Fibroblast of lung (primary cell): ENCODE data around the gene ACTG1. TPM values are rescaled to one million over a fixed set of nuclear protein-coding genes. Genes with fewer than 3 reads are reported as not detected.

Experiments
- DNase-seq, 2 donors: peaks; one replicate each; pipeline versions ENCODE4 v3.0.0 to v3.0.0-alpha.2; 2010; ENCODE audit warnings: low read depth in 2 of 2
- H2AFZ ChIP-seq: 2 replicates; pipeline ENCODE4 v1.5.1; 2012; ENCODE audit warnings: low read length, control low read depth, inconsistent platforms
- H3K27ac ChIP-seq: 2 replicates; pipeline ENCODE4 v1.5.1; 2011; ENCODE audit warnings: low read length, control low read depth; ENCODE audit not compliant: insufficient read depth
- H3K27me3 ChIP-seq: 2 replicates; pipeline ENCODE4 v1.5.1; 2011; ENCODE audit warnings: mild to moderate bottlenecking, low read length; ENCODE audit not compliant: control insufficient read depth, insufficient read depth
- H3K36me3 ChIP-seq: 2 replicates; pipeline ENCODE4 v1.5.1; 2011; ENCODE audit warnings: low read length; ENCODE audit not compliant: control insufficient read depth, insufficient read depth
- H3K4me1 ChIP-seq: 2 replicates; pipeline ENCODE4 v1.5.1; 2011; ENCODE audit warnings: low read length; ENCODE audit not compliant: control insufficient read depth, insufficient read depth; ENCODE audit errors: extremely low read depth
- H3K4me2 ChIP-seq: 2 replicates; pipeline ENCODE4 v1.5.1; 2011; ENCODE audit warnings: low read length, control low read depth; ENCODE audit not compliant: insufficient read depth; ENCODE audit errors: extremely low read depth
- H3K4me3 ChIP-seq, 4 experiments: fragments of 200-600 bp in 1 of 4; sonication (generic) in 1 of 4; replicated peaks in 1 of 4; 2 replicates each; pipeline ENCODE4 v1.5.1; 2011 to 2016; ENCODE audit warnings: low read length in 4 of 4, low read depth in 3 of 4, mild to moderate bottlenecking in 3 of 4, control low read depth in 2 of 4, inconsistent platforms in 1 of 4, mixed read lengths in 1 of 4; ENCODE audit not compliant: insufficient read depth in 1 of 4; ENCODE audit errors: control extremely low read depth in 1 of 4
- H3K79me2 ChIP-seq: 2 replicates; pipeline ENCODE4 v1.5.1; 2012; ENCODE audit warnings: mild to moderate bottlenecking, low read length, inconsistent platforms; ENCODE audit not compliant: control insufficient read depth, insufficient read depth
- H3K9ac ChIP-seq: 2 replicates; pipeline ENCODE4 v1.5.1; 2011; ENCODE audit warnings: mild to moderate bottlenecking, low read length, control low read depth; ENCODE audit not compliant: insufficient read depth
- H3K9me3 ChIP-seq: 2 replicates; pipeline ENCODE4 v1.5.1; 2012; ENCODE audit warnings: low read depth, low read length; ENCODE audit not compliant: control insufficient read depth, insufficient read depth
- H4K20me1 ChIP-seq: 2 replicates; pipeline ENCODE4 v1.5.1; 2011; ENCODE audit warnings: low read length; ENCODE audit not compliant: control insufficient read depth, insufficient read depth; ENCODE audit errors: extremely low read depth
- EZH2 ChIP-seq: IDR thresholded peaks from 2 replicates; pipeline ENCODE4 v1.5.1; 2012; ENCODE audit warnings: low read length, control low read depth, mild to moderate bottlenecking; ENCODE audit errors: missing control alignments
- polyA plus RNA-seq, 2 donors: library from polyadenylated mRNA; depleted of rRNA in 1 of 2; stranded (reverse) in 1 of 2; unstranded in 1 of 2; fragments of >200 nt; gene quantifications; 2 replicates each; pipeline ENCODE4 v1.2.1, GENCODE V29; 2011 to 2012; ENCODE audit warnings: missing spikeins in 1 of 2
- total RNA-seq: library from RNA; depleted of rRNA; stranded (reverse); fragments of >200 nt; gene quantifications from 2 replicates; pipeline ENCODE4 v1.2.1, GENCODE V29; 2014
- TF ChIP-seq, protein P1 (sequence below), 2 donors: IDR thresholded peaks in 1 of 2; conservative IDR thresholded peaks in 1 of 2; 1 replicate in 1 of 2; 2 replicates in 1 of 2; pipeline ENCODE4 v1.5.1; 2011 to 2012; ENCODE audit warnings: low read length in 2 of 2, control low read depth in 1 of 2, inconsistent platforms in 1 of 2, low read depth in 1 of 2, mild to moderate bottlenecking in 1 of 2

ACTG1 gene
- total and polyA plus RNA-seq, 2 donors (not counting 1 experiment from before 2014, with no cell fraction given): 5,538 to 8,446 TPM

DNA sequence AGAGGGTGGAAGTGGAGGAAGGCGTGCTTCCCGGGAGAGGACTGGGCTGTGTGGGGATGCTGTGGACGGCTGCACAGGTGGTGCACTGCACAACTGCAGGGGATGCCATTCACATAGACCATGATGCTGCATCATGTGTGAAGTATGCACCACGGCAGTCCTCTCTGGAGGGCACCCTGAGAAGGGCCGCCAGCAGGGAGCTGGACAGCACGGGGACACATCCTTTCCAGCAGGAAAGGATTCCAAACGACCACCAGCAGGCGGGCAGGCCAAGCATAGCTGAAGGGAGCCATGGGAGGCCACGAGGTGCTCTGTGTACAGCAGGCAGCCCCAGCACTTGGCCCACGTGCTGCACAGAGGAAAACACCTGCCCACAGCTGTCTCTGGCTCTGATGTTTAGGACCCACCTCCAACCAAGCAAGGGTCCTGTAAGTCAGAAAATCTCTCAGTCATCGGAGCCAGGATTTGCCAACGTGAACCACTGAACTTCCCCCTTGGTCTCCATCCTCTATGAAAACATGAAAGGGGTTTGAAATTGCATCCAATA, 10.1 kb downstream of the ACTG1 start:
- Histone ChIP-seq H3K36me3 (no peaks in the 10 kb centered on the region), H3K9me3 (no peaks in the 10 kb centered on the region), H2AFZ (no peak overlapping the region), H3K9ac (no peak overlapping the region), H3K4me1 (no peaks in the 10 kb centered on the region), H3K4me3 (no peak overlapping the region), H3K79me2 (no peaks in the 10 kb centered on the region), H4K20me1 (no peaks in the 10 kb centered on the region), H3K27ac (no peak overlapping the region), H3K27me3 (peaks cover 2% of the 10 kb centered on the region), H3K4me2 (no peak overlapping the region)
- DNase-seq: no peak
- no peak for TF ChIP-seq EZH2
- TF ChIP-seq, protein P1, sequence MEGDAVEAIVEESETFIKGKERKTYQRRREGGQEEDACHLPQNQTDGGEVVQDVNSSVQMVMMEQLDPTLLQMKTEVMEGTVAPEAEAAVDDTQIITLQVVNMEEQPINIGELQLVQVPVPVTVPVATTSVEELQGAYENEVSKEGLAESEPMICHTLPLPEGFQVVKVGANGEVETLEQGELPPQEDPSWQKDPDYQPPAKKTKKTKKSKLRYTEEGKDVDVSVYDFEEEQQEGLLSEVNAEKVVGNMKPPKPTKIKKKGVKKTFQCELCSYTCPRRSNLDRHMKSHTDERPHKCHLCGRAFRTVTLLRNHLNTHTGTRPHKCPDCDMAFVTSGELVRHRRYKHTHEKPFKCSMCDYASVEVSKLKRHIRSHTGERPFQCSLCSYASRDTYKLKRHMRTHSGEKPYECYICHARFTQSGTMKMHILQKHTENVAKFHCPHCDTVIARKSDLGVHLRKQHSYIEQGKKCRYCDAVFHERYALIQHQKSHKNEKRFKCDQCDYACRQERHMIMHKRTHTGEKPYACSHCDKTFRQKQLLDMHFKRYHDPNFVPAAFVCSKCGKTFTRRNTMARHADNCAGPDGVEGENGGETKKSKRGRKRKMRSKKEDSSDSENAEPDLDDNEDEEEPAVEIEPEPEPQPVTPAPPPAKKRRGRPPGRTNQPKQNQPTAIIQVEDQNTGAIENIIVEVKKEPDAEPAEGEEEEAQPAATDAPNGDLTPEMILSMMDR (conservative IDR thresholded peaks at IDR 0.05 in 1 of 2, IDR thresholded peaks at IDR 0.05 in 1 of 2; ENCODE audit: low read depth in 1 of 2, low read length in 2 of 2): no peak

DNA sequence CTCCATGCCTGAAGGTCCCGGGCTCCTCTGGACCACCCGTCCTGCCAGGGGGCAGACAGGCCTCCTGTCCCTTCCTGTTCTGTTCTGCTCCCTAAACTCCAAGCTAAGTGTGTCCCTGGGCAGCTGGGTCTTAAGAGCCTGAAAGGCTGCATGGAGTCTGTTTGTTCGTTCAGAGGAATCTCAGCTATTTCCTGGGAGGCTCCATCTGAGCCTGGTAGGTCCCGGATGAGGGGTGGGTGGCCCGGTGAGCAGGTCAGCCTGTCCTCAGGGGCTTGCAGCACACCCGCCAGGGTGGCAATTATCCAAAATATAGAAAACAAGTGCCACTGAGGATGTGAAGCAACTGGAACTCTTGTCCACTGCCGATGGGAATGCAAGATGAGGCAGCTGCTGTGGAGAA, 12.6 kb downstream of the ACTG1 start:
- no peak overlapping the region for H3K4me2 ChIP-seq
- H2AFZ ChIP-seq: no peak overlapping the region
- DNase-seq: no peak

DNA sequence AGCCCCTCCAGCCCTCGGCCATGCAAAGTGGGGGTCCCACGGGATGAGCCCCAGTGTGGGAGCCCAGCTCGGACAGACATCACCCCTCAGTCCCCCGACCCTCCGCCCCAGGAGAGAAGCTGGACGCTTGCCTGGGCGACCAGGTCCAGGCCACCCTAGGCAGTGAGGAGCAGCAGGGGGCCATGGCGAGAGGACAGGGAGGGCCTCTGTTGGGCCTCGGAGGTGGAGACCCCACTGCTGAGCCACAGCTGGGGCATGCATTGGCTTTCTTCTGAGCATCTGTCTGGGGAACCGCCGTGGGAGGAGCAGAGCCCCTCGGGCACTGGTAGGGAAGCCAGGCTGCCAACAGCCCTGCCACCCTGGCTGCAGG, 13.0 kb downstream of the ACTG1 start:
- Histone ChIP-seq H3K4me1 (no peaks in the 10 kb centered on the region), H3K9me3 (no peaks in the 10 kb centered on the region), H3K9ac (no peak overlapping the region), H3K4me2 (no peak overlapping the region), H3K27me3 (peaks cover 2% of the 10 kb centered on the region), H2AFZ (no peak overlapping the region), H4K20me1 (no peaks in the 10 kb centered on the region), H3K27ac (no peak overlapping the region), H3K4me3 (no peak overlapping the region), H3K79me2 (no peaks in the 10 kb centered on the region), H3K36me3 (no peaks in the 10 kb centered on the region)
- TF ChIP-seq, protein P1 (conservative IDR thresholded peaks at IDR 0.05 in 1 of 2, IDR thresholded peaks at IDR 0.05 in 1 of 2; ENCODE audit: low read depth in 1 of 2, low read length in 2 of 2): no peak
- no peak for TF ChIP-seq EZH2
- no peak for DNase-seq

More for the DNA sequence above, 12.6 kb downstream of the ACTG1 start:
- no peaks in the 10 kb centered on the region for H3K36me3 ChIP-seq
- H3K9ac ChIP-seq: no peak overlapping the region
- H3K9me3 ChIP-seq: no peaks in the 10 kb centered on the region
- no peak overlapping the region for H3K4me3 ChIP-seq
- no peaks in the 10 kb centered on the region for H4K20me1 ChIP-seq
- H3K79me2 ChIP-seq: no peaks in the 10 kb centered on the region
- no peak overlapping the region for H3K27ac ChIP-seq
- H3K27me3 ChIP-seq: peaks cover 2% of the 10 kb centered on the region
- TF ChIP-seq, protein P1 (conservative IDR thresholded peaks at IDR 0.05 in 1 of 2, IDR thresholded peaks at IDR 0.05 in 1 of 2; ENCODE audit: low read depth in 1 of 2, low read length in 2 of 2): no peak
- TF ChIP-seq EZH2: no peak
- no peaks in the 10 kb centered on the region for H3K4me1 ChIP-seq
